HepG2 (cell line): Measurements from ENCODE around the gene KRT38.

Experiments
- GABPA ChIP-seq, 2 experiments: IDR thresholded peaks; 2 replicates each; pipeline ENCODE4 v1.6.1; 2011 to 2016; ENCODE audit warnings: low read depth in 2 of 2, low read length in 1 of 2, missing biosample characterization in 1 of 2, missing genetic modification characterization in 1 of 2
- HMGXB4 ChIP-seq, 2 experiments: sonication (generic) in 1 of 2; formaldehyde crosslinking in 1 of 2; IDR thresholded peaks; 2 replicates each; pipeline versions ENCODE4 v1.4.0 to v1.6.1; 2018 to 2020; ENCODE audit warnings: missing genetic modification reagents in 2 of 2, borderline replicate concordance in 1 of 2, low read depth in 1 of 2, mild to moderate bottlenecking in 1 of 2, missing biosample characterization in 1 of 2
- ZNF17 ChIP-seq: sonication (generic); formaldehyde crosslinking; IDR thresholded peaks from 2 replicates; pipeline ENCODE4 v1.5.0; 2020; ENCODE audit warnings: mild to moderate bottlenecking, missing genetic modification reagents

- TF ChIP-seq HMGXB4 (CRISPR knock-in tag; IDR thresholded peaks at IDR 0.05; ENCODE audit: borderline replicate concordance in 1 of 2, low read depth in 1 of 2) (no peak), ZNF17 (CRISPR knock-in tag) (no peak), GABPA (IDR thresholded peaks at IDR 0.05; ENCODE audit: low read depth, low read length) (no peak), GABPA (CRISPR knock-in tag; IDR thresholded peaks at IDR 0.05; ENCODE audit: low read depth) (no peak)
Observed at GRCh38 chr17:41393826-41394225, 47.0 kb downstream of the KRT38 start.
